Measurements from ENCODE around the gene ZNF629.

ZNF629 gene

DNA sequence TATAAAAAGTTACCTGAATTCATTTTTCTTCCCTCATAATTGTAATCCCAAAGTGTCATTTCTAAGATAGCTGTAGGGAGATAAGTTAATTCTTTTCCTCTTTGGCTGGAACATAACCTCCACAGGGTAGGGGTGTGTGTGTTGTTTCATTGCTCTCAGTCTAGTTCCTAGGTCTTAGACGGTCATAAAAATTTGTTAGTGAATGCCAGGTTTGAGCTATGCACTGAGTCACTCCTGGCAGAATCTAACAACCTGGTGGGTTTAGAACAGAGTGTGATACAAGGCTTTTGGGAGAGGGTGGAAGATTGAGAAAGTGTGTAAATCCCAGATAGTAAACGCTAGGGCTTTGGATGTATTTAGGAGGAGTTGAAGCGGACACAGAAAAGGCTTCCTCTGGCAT lies 39.7 kb downstream of the ZNF629 start:
- no peak for DNase-seq

DNA sequence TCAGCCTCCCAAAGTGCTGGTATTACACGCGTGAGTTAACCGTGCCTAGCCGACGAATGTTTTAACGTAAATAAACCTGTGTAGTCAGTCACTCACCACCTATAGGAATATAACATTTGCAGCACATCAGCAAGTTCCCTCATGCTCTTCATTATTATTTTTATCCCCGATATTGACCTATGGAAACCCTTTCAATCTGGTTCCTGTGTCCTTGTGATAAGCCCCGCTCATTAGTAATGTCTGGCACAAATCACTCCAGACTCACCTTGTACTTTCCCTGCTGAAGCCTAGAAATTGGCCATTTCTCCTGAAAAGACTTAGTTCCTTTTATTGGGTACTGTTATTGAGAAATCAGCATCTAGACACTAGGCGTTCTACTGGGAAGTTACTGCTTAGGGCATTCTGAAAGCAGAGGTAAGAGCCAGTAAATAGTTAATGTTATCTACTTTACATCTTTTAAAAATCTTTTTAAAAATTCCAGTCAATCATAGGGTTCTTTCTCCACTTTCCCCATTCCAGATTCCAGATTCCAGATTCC lies 40.3 kb downstream of the ZNF629 start:
- DNase-seq: no peak

- DNase-seq: no peak
Measured at GRCh38 chr16:30745082-30745481, 41.9 kb downstream of the ZNF629 start.

GRCh38 chr16:30744183-30744582 lies 42.8 kb downstream of the ZNF629 start:
- no peak for DNase-seq

- no peak for DNase-seq
Measured at GRCh38 chr16:30743716-30744115, 43.3 kb downstream of the ZNF629 start.

- DNase-seq: no peak
Measured at GRCh38 chr16:30741461-30741914, 45.5 kb downstream of the ZNF629 start.

DNA sequence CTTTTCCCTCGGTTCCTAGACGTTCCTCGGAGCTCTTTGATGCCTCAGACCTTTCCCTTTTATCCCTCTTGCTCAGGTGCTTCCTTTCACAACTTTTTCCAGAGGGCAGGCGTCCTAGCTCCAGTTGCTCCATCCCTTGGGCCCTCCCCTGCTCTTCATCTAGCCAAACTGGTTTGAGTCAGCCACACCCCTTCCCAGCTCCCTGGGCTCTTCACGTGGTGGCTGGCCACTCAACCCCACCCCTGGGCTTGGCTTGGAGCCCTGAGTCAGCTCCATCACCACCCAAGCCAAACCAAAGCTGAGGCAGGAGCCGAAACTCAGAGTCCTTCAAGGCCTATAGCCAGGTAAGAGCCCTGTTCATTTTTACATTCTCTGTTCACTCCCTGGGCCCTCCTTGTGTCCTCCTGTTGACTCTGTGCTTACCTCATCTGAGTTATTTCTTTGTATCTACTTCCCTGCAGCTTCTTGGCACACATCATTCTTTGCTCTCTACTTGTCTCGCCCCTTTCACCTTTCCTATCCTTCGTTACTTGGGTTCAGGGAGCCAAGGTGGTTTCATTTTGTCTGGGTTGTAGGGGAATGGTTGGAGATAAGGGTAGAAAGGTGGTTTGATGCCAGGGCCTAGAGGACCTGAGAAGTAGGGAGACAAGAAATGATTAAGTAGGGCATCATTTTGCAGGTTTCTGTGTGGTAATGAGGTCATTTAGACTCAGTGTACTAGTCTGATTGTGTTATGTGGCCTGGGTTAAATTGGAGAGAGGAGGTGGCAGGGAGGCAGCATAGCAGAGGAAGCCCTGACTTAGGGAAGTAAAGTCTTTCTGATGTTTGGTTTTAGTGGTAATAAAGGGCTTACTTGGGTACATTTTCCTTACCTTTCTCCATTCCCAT lies 46.4 kb downstream of the ZNF629 start:
- no peak for DNase-seq

- DNase-seq: no peak
Measured at GRCh38 chr16:30738984-30739951, 47.7 kb downstream of the ZNF629 start.

DNA sequence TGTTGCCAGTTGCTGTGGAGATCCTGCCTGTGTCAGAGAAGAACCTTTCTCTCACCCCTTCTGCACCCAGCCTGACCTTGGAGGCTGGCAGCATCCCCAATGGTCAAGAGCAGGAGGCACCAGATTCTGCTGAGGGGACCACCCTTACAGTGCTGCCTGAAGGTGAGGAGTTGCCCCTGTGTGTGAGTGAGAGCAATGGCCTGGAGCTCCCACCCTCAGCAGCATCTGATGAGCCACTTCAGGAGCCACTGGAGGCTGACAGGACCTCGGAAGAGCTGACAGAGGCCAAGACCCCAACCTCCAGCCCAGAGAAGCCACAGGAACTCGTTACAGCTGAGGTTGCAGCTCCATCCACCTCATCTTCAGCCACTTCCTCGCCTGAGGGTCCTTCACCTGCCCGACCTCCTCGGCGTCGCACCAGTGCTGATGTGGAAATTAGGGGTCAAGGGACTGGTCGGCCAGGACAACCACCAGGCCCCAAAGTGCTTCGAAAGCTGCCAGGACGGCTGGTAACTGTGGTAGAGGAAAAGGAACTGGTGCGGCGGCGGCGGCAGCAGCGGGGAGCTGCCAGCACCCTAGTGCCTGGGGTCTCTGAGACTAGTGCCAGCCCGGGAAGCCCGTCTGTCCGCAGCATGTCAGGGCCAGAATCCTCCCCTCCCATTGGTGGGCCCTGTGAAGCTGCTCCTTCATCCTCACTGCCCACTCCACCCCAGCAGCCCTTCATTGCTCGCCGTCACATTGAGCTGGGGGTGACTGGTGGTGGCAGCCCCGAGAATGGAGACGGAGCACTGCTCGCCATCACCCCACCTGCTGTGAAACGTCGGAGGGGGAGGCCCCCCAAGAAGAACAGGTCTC lies 49.0 kb downstream of the ZNF629 start:
- DNase-seq: no peak

DNA sequence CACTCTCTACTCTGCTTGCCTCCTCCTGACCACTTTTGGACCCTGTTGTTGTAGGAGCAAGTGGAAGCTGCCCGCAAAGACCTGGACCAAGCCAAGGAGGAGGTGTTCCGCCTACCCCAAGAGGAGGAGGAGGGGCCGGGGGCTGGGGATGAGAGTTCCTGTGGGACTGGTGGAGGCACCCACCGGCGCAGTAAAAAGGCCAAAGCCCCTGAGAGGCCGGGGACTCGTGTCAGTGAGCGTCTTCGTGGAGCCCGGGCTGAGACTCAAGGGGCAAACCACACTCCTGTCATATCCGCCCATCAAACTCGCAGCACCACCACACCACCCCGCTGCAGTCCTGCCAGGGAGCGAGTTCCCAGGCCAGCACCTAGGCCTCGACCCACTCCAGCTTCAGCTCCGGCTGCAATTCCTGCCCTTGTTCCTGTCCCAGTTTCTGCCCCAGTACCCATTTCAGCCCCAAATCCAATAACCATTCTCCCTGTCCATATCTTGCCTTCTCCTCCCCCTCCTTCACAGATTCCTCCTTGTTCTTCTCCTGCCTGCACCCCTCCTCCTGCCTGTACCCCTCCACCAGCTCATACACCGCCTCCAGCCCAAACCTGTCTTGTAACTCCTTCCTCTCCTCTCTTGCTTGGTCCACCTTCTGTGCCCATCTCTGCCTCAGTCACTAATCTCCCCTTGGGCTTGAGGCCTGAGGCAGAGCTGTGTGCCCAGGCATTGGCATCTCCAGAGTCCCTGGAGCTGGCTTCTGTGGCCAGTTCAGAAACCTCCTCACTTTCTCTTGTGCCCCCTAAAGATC lies 49.8 kb downstream of the ZNF629 start:
- DNase-seq: no peak

DNA sequence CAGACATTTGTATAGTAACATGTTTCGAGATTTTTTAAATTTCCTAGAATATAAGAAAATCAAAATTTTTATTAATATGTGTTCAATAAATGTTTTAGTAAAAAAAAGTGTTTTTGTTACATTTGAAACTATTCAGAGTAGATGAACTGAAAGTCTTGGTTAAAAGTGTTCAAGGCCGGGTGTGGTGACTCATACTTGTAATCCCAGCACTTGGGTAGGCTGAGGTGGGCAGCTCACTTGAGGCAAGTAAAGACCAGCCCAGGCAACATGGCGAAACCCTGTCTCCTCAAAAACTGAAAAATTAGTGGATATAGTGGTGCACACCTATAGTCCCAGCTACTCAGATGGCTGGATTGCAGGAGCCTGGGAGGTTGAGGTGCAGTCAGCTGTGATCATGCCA lies 55.6 kb downstream of the ZNF629 start:
- no peak for DNase-seq

DNA sequence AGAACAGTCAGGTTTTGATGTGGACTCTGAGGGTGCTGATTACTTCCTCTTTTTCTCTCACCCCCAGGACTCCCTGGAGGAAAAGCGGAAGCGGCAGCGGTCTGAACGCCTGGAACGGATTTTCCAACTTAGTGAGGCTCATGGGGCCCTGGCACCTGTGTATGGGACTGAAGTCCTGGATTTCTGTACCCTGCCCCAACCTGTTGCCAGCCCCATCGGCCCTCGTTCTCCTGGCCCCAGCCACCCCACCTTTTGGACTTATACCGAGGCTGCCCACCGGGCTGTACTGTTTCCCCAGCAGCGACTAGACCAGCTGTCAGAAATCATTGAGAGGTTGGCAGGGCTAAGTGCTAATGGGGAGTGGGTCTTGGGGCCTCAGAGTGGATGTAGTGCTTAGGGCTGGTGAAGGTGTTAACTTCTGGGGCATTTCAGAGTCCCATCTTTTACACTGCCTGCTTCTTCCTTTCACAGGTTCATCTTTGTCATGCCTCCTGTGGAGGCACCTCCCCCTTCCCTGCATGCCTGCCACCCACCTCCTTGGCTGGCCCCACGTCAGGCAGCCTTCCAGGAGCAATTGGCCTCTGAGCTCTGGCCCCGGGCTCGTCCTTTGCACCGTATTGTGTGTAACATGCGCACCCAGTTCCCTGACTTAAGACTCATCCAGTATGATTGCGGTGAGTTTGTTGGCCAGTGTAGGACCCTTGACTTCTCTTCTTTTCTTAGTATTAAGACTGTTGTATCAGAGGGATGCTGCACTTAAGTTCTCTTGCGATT lies 57.9 kb downstream of the ZNF629 start:
- DNase-seq: no peak
